Smooth muscle cell of the coronary artery (primary cell): ENCODE results near the gene PBX3. TPM values are rescaled to one million over a fixed set of nuclear protein-coding genes. Genes with fewer than 3 reads are reported as not detected.

Source experiments
- total RNA-seq: library from RNA; depleted of rRNA; stranded (reverse); fragments of >200 nt; gene quantifications from 2 replicates; pipeline ENCODE4 v1.2.3, GENCODE V29; 2014; ENCODE audit warnings: low replicate concordance

PBX3 gene
- 11.6 and 21.2 TPM in 2 replicates for total RNA-seq

DNA sequence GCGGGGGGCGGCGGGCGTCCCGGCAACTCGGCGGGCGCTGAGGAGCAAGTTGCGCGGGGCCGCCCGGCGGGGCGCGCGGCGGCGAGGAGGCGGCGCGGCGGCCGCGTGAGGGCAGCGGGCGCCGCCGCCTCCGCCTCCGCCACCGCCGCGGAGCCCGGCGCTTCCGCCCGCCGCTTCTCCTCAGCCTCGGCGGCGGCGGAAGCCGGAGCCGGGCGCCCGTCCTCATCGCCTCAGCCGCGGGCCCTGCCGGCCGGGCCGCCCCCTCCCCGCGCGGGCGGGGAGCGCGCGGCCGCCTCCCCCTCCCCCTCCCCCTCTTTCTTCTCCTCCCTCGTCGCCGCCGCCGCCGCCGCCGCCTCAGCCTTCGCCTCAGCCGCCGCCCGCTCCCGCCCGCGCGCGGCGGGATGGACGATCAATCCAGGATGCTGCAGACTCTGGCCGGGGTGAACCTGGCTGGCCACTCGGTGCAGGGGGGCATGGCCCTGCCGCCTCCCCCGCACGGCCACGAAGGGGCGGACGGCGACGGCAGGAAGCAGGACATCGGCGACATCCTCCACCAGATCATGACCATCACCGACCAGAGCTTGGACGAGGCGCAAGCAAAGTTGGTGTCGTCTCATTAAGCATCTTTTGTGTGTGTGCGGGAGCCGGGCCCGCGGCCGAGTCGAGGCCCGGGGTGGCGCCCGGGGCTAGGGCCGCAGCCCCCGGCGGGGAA, at the start of gene PBX3:
Gene PBX3 (plus strand): TSS at position 321 of the 712 bp plus-strand sequence.

DNA sequence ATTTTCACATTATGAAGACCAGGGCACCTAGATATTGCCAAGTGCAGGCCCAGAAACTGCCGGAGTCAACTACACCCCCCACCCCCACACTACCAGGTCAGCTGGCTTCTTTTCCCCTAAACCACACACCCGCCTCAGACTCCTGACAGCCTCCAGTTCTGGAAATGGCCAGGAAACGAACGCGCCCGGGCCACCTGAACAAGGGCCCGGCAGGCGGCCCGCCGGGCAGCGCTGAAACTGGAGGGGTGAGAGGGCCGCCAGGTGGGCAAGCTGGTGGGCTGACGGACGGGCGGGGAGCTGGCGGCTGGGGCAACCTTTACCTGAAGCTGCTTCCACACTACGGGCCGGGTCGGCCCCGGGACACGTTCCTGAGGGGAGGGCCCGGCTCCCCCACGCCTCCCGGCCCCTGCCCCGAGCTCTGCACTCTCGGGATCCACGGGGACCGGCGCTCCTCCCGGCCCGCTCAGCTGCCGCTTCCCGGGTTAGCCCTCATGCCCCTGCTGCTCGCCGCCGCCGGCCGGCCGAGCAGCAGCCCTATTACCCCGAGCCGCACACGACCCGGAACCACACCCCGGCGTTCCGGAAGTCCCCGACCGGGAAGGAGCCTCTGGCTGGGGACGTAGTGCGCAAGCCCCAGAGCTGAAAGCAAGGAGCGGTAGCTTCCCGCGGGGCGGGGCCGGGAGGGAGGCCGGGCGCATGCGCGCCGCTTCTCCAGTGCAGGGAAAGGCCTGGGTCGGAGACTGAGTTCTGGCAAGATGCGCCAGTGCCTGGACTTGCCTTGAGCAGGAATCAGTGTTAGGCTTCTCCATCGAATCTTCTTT, 40.3 kb upstream of the PBX3 start, which contains the start of gene MAPKAP1:
Gene MAPKAP1 (minus strand): TSS at position 558 of the 821 bp plus-strand sequence. CDS start 34,634 bp downstream, outside the sequence.

Other genes starting within 250 kb of the PBX3 start
- 76.1 and 115 TPM in 2 replicates for gene MAPKAP1, start 40.2 kb upstream of the PBX3 start, total RNA-seq